ENCODE measurements around the gene B4GALNT3. TPM values are rescaled to one million over a fixed set of nuclear protein-coding genes. Genes with fewer than 3 reads are reported as not detected.
A peak's percentile ranks its signal among the peaks of the same experiment; 100 is the strongest.

The B4GALNT3 gene
- total and polyA plus RNA-seq, 2 of the 13 experiments (the other 11 are each of a cell fraction or from before 2014, with no cell fraction given), result 3.2 to 4.4 TPM

- TF ChIP-seq ZFYVE20 (CRISPR knock-in tag; IDR thresholded peaks at IDR 0.05; ENCODE audit: borderline replicate concordance, low read depth) (no peak), ZNF670 (CRISPR knock-in tag; IDR thresholded peaks at IDR 0.05; ENCODE audit: borderline replicate concordance) (no peak)
These were observed 109.4 kb downstream of the B4GALNT3 start (continued) for GRCh38 chr12:569091-569676.

GRCh38 chr12:569803-570434, 110.2 kb downstream of the B4GALNT3 start:
- H3K27ac ChIP-seq (ENCODE audit: extremely low read length, insufficient read depth, low read length), result peak overlapping the region; percentile 86
- ChIA-PET POLR2A (interaction anchor here (0.8 to 2.9 kb wide), 6 partner anchors 16 to 379 kb away, joined by 3 to 22 read pairs (median 7); partner anchors contain the start of genes RAD52 and WNK1), CTCF (ENCODE audit: low intra/inter-chr PET ratio, low total read pairs) (interaction anchor here (0.6 to 3.1 kb wide), 5 partner anchors 23 to 380 kb away, joined by 3 to 26 read pairs (median 14); partner anchors contain the start of gene RAD52)
- BruUV-seq (replicated peaks), result no TSS peak
- no peaks in the 10 kb centered on the region; a peak in 1 of 5 replicates for H3K27me3 ChIP-seq (ENCODE audit: control insufficient read depth in 1 of 2, insufficient read depth in 2 of 2, low read length in 2 of 2)
- no peaks in the 10 kb centered on the region for H3K36me3 ChIP-seq (replicated peaks in 1 of 2; ENCODE audit: control insufficient read depth in 1 of 2, insufficient read depth in 2 of 2, low read length in 2 of 2)
- peak overlapping the region; percentile 98 for H3K4me2 ChIP-seq (ENCODE audit: low read depth, low read length)
- ATAC-seq (peak; percentile 71), DNase-seq (ENCODE audit: low spot score) (peak; percentile 66), FAIRE-seq (no peak)
- H2AFZ ChIP-seq (ENCODE audit: low read length), result peak overlapping the region; percentile 62
- H3K4me1 ChIP-seq (ENCODE audit: insufficient read depth, low read length), result peaks cover 49% of the 10 kb centered on the region
- H3K4me3 ChIP-seq (replicated peaks in 1 of 3; ENCODE audit: insufficient read depth in 1 of 3, low read depth in 2 of 3, low read length in 3 of 3), result peak overlapping the region; percentile 67 to 80 (median 73)
- intact Hi-C loops (cut with micrococcal nuclease; ENCODE audit: unreplicated experiment) (loop anchor here (2.0 to 10.0 kb wide), 4 partner anchors 75 to 1035 kb away; partner anchors contain the start of gene RAD52), in situ Hi-C loops (cut with HindIII; ENCODE audit: extremely low pct_ligation_motif_present, low pct_unique_long_range_greater_than_20kb) (loop anchor here (5.0 to 25.0 kb wide), 6 partner anchors 182 to 1017 kb away; partner anchors contain the start of genes FBXL14, RAD52 and WNK1)
- 0% methylated on average over 24 of the region's 44 CpGs for WGBS (ENCODE audit: low lambda C conversion rate)
- peak overlapping the region; percentile 80 for H3K9ac ChIP-seq (ENCODE audit: insufficient read depth, low read depth, low read length)
- H3K79me2 ChIP-seq (ENCODE audit: insufficient read depth, low read length), result no peaks in the 10 kb centered on the region
- H4K20me1 ChIP-seq (ENCODE audit: insufficient read depth, low read length), result no peaks in the 10 kb centered on the region
- H3K9me3 ChIP-seq (ENCODE audit: low read length), result no peaks in the 10 kb centered on the region
- TF ChIP-seq ZNF230 (CRISPR knock-in tag; IDR thresholded peaks at IDR 0.05) (no peak), ZNF709 (CRISPR knock-in tag; IDR thresholded peaks at IDR 0.05) (no peak), ZFP1 (CRISPR knock-in tag; IDR thresholded peaks at IDR 0.05) (no peak), MYC (CRISPR knock-in tag; IDR thresholded peaks at IDR 0.05; ENCODE audit: borderline replicate concordance) (peak; percentile 61; the same call in 1 of the 2 replicates), GMEB1 (CRISPR knock-in tag; IDR thresholded peaks at IDR 0.05; ENCODE audit: borderline replicate concordance) (peak; percentile 49; the same call in 1 of the 2 replicates), ZNF556 (CRISPR knock-in tag; IDR thresholded peaks at IDR 0.05; ENCODE audit: borderline replicate concordance) (no peak), MTERF4 (CRISPR knock-in tag; IDR thresholded peaks at IDR 0.05) (no peak), HDAC2 (CRISPR knock-in tag; IDR thresholded peaks at IDR 0.05) (peak; percentile 41; the same call in 1 of the 2 replicates), SOX6 (IDR thresholded peaks at IDR 0.05) (no peak), SOX6 (CRISPR knock-in tag; IDR thresholded peaks at IDR 0.05) (peak; percentile 58), IKZF5 (CRISPR knock-in tag; IDR thresholded peaks at IDR 0.05) (no peak), KLF12 (CRISPR knock-in tag; IDR thresholded peaks at IDR 0.05; ENCODE audit: borderline replicate concordance) (peak; percentile 62; the same call in 1 of the 2 replicates), TFDP1 (CRISPR knock-in tag; IDR thresholded peaks at IDR 0.05; ENCODE audit: borderline replicate concordance) (peak; percentile 58; the same call in 1 of the 2 replicates), CC2D1A (CRISPR knock-in tag; IDR thresholded peaks at IDR 0.05) (no peak), GATAD2A (CRISPR knock-in tag; IDR thresholded peaks at IDR 0.05) (peak; percentile 61)
